SU-DHL-6 (cell line): ENCODE data around the gene HCFC1R1.

Experiments used
- H2AFZ ChIP-seq: fragments of 200-600 bp; sonication (generic); 2 replicates; pipeline ENCODE4 v1.6.1; 2014; ENCODE audit warnings: low read depth, mild to moderate bottlenecking, moderate library complexity, mixed read lengths, antibody characterized with exemption, low read length; ENCODE audit not compliant: severe bottlenecking
- H3F3A ChIP-seq: fragments of 200-600 bp; shearing (Covaris generic); 2 replicates; pipeline ENCODE4 v1.6.0; 2016; ENCODE audit warnings: antibody characterized with exemption, mild to moderate bottlenecking; ENCODE audit not compliant: insufficient read depth
- H3K27ac ChIP-seq: fragments of 200-600 bp; sonication (generic); 2 replicates; pipeline ENCODE4 v1.5.1; 2016; ENCODE audit warnings: low read depth, mild to moderate bottlenecking, low read length, moderate library complexity, mixed read lengths
- H3K27me3 ChIP-seq: fragments of 200-600 bp; sonication (generic), shearing (Covaris generic); 2 replicates; pipeline ENCODE4 v1.6.0; 2014; ENCODE audit warnings: mild to moderate bottlenecking, low read length
- H3K36me3 ChIP-seq: fragments of 200-600 bp; sonication (generic); 2 replicates; pipeline ENCODE4 v1.6.1; 2014; ENCODE audit warnings: mild to moderate bottlenecking, low read length, mixed read lengths
- H3K4me2 ChIP-seq: fragments of 300-600, 200-600 bp; shearing (Covaris generic), sonication (generic); 2 replicates; pipeline ENCODE4 v1.6.0; 2014; ENCODE audit warnings: low read length, low read depth, mild to moderate bottlenecking; ENCODE audit not compliant: poor library complexity, severe bottlenecking
- H3K4me3 ChIP-seq: fragments of 200-600 bp; sonication (generic); 2 replicates; pipeline ENCODE4 v1.5.1; 2014; ENCODE audit warnings: antibody characterized with exemption, low read length, mild to moderate bottlenecking, mixed read lengths; ENCODE audit not compliant: insufficient read depth, poor library complexity, severe bottlenecking
- H3K79me2 ChIP-seq: fragments of 200-600 bp; sonication (generic); 2 replicates; pipeline ENCODE4 v1.6.1; 2014; ENCODE audit warnings: mild to moderate bottlenecking, low read length, moderate library complexity; ENCODE audit not compliant: insufficient read depth
- H3K9ac ChIP-seq: fragments of 200-600 bp; sonication (generic); 2 replicates; pipeline ENCODE4 v1.7.0; 2014; ENCODE audit warnings: mild to moderate bottlenecking, low read length
- H3K9me2 ChIP-seq: fragments of 200-600 bp; sonication (generic); replicated peaks from 2 replicates; pipeline ENCODE4 v1.6.1; 2014; ENCODE audit warnings: low read length; ENCODE audit not compliant: insufficient read depth
- H3K9me3 ChIP-seq: fragments of 200-600 bp; sonication (generic); 2 replicates; pipeline ENCODE4 v1.6.1; 2014; ENCODE audit warnings: low read length, mixed read lengths; ENCODE audit not compliant: insufficient read depth
- H4K20me1 ChIP-seq: fragments of 200-600 bp; sonication (generic); 2 replicates; pipeline ENCODE4 v1.6.1; 2014; ENCODE audit warnings: low read depth, mild to moderate bottlenecking, antibody characterized with exemption, low read length, moderate library complexity, mixed read lengths
- EZH2phosphoT487 ChIP-seq: fragments of 200-600 bp; sonication (generic), shearing (Covaris generic); conservative IDR thresholded peaks from 2 replicates; pipeline ENCODE4 v1.6.1; 2018; ENCODE audit warnings: mild to moderate bottlenecking, antibody characterized with exemption, low read length, moderate library complexity, mixed read lengths
- TF ChIP-seq, protein P1 (sequence below): fragments of 200-600 bp; sonication (generic); IDR thresholded peaks from one replicate; pipeline ENCODE4 v1.5.1; 2017; ENCODE audit warnings: antibody characterized with exemption, mild to moderate bottlenecking, low read length, moderate library complexity; ENCODE audit not compliant: insufficient read depth, poor library complexity, severe bottlenecking

The HCFC1R1 gene

DNA sequence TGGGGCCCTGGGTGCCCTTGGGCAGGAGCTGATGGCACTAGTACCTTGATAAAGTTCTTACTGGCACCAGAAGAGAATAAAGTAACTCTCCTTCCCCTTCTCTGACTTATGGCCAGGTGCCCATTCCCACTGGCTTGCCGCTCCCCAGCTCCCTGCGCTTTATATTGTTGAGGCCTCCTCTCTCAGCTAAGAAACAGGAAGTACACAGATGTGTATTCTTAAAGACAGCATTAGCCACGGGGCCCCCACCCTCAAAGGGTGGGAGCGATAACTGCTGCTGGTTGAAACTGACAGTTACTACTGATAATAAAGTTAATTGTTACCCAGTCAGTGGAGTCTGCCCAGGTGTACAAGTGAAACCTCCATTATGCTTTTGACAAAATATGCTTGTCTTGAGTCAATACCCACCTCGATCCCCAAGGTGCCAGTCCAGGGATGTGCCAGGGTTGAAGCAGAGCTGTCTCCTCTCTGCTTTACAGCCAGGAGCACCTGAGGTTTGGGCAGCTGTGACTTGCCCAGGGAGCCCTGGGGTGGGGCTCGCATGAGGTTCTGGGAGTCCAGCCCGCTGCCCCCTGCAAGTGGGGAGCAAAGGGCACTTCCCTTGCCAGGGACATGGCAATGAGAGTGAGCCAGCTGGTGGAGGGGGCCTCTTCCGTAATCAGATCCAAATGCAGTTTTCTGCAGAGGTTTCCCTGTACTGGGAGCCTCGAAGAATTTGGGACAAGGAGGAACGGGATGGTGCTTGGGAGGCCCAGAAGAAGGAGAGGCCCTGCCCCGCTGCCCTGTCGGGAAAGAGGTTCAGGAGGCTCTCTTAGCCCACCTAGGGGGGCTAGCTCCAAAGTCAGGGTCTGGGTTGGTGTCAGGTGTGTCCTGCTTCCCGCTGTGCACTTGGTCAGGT lies 16.4 kb downstream of the HCFC1R1 start:
- H3K4me2 ChIP-seq = no peak overlapping the region
- TF ChIP-seq, protein P1, sequence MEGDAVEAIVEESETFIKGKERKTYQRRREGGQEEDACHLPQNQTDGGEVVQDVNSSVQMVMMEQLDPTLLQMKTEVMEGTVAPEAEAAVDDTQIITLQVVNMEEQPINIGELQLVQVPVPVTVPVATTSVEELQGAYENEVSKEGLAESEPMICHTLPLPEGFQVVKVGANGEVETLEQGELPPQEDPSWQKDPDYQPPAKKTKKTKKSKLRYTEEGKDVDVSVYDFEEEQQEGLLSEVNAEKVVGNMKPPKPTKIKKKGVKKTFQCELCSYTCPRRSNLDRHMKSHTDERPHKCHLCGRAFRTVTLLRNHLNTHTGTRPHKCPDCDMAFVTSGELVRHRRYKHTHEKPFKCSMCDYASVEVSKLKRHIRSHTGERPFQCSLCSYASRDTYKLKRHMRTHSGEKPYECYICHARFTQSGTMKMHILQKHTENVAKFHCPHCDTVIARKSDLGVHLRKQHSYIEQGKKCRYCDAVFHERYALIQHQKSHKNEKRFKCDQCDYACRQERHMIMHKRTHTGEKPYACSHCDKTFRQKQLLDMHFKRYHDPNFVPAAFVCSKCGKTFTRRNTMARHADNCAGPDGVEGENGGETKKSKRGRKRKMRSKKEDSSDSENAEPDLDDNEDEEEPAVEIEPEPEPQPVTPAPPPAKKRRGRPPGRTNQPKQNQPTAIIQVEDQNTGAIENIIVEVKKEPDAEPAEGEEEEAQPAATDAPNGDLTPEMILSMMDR = no peak
- no peak for TF ChIP-seq EZH2phosphoT487
- H3K9me3 ChIP-seq = no peaks in the 10 kb centered on the region
- H3K9me2 ChIP-seq = no peaks in the 10 kb centered on the region
- no peaks in the 10 kb centered on the region for H3F3A ChIP-seq
- H3K27me3 ChIP-seq = no peaks in the 10 kb centered on the region
- H2AFZ ChIP-seq = no peak overlapping the region
- H4K20me1 ChIP-seq = no peaks in the 10 kb centered on the region
- no peak overlapping the region for H3K9ac ChIP-seq
- no peaks in the 10 kb centered on the region for H3K79me2 ChIP-seq
- no peaks in the 10 kb centered on the region for H3K36me3 ChIP-seq
- H3K4me3 ChIP-seq = no peak overlapping the region
- no peak overlapping the region for H3K27ac ChIP-seq

DNA sequence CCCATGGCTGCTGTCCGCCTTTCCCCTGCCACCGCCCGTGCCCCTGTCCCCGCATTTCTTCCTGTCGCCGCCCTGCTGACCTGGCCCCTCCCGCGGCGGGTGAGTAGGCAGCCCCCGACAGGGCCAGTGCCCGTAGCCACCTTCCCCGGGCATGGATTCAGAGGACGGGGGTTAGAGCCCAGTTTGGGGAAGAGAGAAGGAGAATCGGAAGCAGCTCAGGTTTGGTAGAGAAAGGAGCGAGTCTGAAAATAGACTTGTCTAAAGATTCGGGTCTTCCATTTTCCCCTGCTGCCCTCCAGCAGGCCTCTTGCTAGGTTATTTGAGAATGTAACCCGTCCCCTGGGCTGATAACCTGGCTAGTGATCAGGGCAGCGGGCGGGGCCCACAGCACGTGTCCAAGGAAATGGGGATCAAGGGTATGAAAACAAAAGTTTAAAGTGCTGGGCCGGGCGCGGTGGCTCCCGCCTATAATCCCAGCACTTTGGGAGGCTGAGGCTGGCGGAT lies 18.9 kb downstream of the HCFC1R1 start:
- Histone ChIP-seq H3K9me3 (no peaks in the 10 kb centered on the region), H2AFZ (no peak overlapping the region), H3K9ac (peak overlapping the region; percentile 26; the same call in 1 of the 2 replicates), H3K27ac (no peak overlapping the region), H3K27me3 (no peaks in the 10 kb centered on the region), H3K4me2 (peak overlapping the region; percentile 52), H3K79me2 (no peaks in the 10 kb centered on the region), H3K4me3 (peak overlapping the region; percentile 46), H3F3A (no peaks in the 10 kb centered on the region), H3K36me3 (no peaks in the 10 kb centered on the region), H3K9me2 (no peaks in the 10 kb centered on the region), H4K20me1 (no peaks in the 10 kb centered on the region)
- TF ChIP-seq, protein P1 = no peak
- no peak for TF ChIP-seq EZH2phosphoT487

DNA sequence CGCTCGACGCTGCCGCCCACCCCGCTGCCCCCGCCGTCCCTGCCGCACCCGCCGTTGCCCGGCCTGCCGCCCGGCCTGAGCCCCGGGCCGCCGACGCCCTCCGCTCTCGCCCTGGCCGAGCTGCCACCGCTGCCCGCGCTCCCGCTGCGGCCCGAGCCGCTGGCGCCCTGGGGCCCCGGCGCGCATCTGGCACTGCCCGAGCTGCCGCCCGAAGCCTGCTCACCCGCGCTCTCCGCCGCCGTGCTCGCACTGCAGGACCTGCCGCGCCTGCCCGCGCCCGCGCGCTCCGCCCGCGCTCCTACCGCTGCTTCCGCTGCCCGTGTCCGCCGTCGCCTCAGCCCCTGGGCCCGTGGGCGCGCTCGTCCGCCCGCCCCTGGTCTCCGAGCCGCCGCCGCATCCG lies 19.4 kb downstream of the HCFC1R1 start:
- no peak overlapping the region for H2AFZ ChIP-seq
- TF ChIP-seq, protein P1 = no peak
- no peak for TF ChIP-seq EZH2phosphoT487
- H3K9me2 ChIP-seq = no peaks in the 10 kb centered on the region
- H3K4me3 ChIP-seq = peak overlapping the region; percentile 29
- no peaks in the 10 kb centered on the region for H3K27me3 ChIP-seq
- no peaks in the 10 kb centered on the region for H3K36me3 ChIP-seq
- no peaks in the 10 kb centered on the region for H3K9me3 ChIP-seq
- H3K79me2 ChIP-seq = no peaks in the 10 kb centered on the region
- no peak overlapping the region for H3K4me2 ChIP-seq
- no peak overlapping the region for H3K27ac ChIP-seq
- no peaks in the 10 kb centered on the region for H4K20me1 ChIP-seq
- no peak overlapping the region for H3K9ac ChIP-seq
- H3F3A ChIP-seq = no peaks in the 10 kb centered on the region
